Activated T-helper 1 cell treated with Interleukin-2 at 50 U/mL for 16 hours (primary cell): Measurements from ENCODE around the gene APH1B.
A peak's percentile ranks its signal among the peaks of the same experiment; 100 is the strongest.
"Not testable (repeated sequence)": the region's sequence is repeated elsewhere in the genome, so short reads cannot be mapped to it uniquely, and the experiment has no call there.

Experiments used
- DNase-seq: peaks from one replicate; pipeline ENCODE4 v3.0.0-alpha.2; 2020; ENCODE audit warnings: low read depth

Gene APH1B

GRCh38 chr15:63277038-63277892, at the start of gene APH1B:
TSS of gene APH1B (plus strand) at chr15:63277605. CDS start at chr15:63277624, 19 bp downstream.
- peak; percentile 74 for DNase-seq

- no peak for DNase-seq
These were observed 49.7 kb upstream of the APH1B start for GRCh38 chr15:63227689-63228088.

DNA sequence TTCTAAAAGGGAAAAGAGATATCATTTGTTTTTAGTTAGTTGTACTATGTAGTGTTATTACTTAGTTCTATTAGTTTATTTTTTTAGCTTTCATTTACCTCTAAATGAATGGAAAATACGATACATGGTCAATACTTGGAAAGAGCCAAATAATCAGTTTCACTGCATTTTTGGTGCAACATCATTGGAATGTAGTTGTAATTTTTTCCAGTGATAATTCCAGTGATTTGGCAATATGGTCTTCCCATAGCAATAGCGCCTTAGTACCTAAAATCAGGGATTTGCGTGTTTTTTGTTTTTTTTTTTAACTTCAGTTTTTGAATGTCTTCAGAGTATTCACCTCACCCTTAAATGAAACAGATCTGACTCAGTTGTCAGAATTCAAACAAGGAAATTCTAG, 46.2 kb upstream of the APH1B start:
- no peak for DNase-seq

DNA sequence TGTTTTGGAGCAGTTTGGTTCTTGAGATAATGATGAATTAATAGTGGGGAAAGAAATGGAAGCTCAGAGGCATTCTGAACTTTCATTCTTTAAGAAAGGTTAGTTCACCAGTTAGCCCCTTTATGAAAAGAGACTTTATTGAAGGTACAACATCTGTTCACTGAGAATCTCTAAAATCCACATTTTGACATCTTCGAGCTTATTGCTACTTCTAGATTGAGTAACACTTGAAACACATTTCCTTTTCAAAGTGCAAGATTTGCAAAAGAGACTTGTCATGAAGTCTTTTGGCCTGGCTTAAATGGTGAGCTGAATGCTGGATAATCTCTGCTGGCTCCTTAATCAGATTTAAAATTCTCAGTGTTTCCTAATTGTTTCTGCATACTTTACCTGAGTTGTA, 45.7 kb upstream of the APH1B start:
- DNase-seq: no peak

- no peak for DNase-seq
These were observed 45.0 kb upstream of the APH1B start for GRCh38 chr15:63232405-63232804.

DNA sequence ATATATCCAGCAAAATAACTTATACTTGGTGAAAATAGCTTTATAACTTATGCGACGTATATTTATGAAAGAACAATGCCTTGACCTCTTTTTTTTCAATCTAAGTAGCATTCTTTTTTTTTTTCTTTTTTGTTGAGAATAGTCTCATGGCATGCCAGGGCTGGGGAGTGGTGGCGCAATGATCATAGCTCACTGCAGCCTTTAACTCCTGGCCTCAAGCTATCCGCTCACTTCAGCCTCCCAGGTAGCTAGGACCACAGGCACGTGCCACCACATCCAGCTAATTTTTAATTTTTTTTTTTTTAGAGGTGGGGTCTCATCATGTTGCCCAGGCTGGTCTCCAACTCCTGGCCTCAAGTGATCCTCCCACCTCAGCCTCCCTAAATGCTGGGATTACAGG, 44.5 kb upstream of the APH1B start:
- DNase-seq: no peak

DNA sequence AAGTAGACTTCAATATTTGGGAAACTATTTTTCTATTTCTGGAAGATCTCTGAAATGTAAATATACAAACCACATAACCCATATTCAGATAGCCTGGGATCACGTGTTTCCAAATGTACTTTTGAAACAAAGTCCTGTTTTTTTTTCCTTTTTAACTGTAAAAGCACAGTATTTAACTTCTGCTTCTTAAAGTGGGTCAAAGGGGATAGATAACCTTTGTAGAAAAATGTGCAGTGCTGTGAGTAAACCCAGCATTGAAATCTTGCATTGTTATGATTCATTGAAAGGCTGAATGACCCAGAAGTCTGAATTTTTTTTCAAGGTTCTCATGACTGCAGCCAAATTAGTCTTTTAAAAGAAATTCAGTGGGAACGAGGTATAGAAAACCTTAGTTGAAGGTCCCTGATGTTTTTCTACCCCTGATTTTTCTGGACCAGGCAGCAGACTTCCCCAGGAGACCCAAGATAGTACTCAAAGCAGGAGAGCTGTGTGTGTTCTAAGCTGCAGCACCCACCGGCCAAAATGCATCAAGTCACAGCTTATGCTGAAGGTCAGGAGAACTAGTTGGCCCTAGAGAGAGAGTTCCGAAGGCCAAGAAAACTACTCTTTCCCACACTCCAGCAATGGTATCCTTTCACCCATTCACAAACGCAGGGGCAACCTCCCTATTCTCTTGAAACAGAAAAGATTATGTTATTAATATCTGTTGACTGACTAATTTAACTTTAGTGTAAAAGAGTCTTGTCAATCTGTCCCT, 43.6 kb upstream of the APH1B start:
- no peak for DNase-seq

GRCh38 chr15:63234451-63234870, 42.9 kb upstream of the APH1B start:
- DNase-seq: no peak

DNA sequence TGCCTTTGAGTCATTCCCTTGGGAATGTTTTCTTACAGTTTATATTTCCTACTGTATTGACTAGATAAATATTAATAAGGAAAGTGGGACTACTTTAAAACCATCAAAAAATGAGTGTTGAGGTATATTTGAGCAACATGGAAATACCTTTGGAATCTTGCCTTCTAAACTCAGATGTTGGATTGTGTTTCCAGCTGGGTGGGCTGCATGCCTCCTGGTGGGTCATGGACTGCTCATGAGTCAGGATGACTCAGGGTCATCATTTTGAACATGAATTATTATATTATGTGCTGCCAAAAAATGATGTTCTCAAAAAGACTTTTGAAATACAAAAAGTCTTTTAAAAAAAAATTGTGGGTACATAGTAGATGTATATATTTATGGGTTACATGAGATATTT, 41.1 kb upstream of the APH1B start:
- DNase-seq: no peak

- not testable (repeated sequence) for DNase-seq
These were observed 40.3 kb upstream of the APH1B start for GRCh38 chr15:63237086-63237485.

DNA sequence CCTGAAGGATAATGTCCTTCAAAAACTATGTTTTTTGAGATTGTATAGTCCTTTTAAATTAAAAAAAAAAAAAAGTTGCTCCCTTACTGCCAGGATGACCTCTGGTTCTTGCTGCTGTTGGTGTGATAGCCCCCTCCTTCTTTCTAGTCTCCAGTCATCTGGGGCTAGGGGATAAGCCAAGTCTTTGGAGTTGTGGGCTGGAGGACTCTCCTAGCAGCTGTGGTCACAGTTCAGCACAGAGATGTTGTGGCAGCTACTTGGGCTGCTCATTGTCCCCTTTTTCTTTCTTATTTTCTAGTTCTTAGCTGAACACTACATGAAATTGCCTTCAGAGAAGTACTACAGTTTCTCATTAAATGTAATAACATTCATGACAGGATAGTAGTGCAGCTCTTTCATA, 39.2 kb upstream of the APH1B start:
- DNase-seq: no peak

DNA sequence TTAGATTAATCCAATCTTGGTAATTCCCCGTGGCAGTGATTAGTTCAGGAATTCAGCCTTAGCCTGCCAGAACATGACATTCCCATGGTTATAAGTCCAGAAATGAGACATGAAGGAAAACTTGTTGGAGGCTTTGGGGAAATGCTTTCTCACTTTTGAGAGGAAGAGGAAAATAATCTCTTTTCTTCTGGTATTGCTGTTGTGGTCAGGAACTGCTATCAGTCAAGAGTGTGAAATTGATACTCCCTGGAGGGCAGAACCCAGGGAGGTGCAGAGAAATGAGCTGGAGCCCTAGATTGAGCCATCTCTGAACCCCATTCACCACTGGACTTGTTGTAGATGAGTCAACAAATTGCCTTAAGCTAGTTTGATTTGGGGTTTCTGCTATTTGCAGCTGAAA, 38.6 kb upstream of the APH1B start:
- no peak for DNase-seq

DNA sequence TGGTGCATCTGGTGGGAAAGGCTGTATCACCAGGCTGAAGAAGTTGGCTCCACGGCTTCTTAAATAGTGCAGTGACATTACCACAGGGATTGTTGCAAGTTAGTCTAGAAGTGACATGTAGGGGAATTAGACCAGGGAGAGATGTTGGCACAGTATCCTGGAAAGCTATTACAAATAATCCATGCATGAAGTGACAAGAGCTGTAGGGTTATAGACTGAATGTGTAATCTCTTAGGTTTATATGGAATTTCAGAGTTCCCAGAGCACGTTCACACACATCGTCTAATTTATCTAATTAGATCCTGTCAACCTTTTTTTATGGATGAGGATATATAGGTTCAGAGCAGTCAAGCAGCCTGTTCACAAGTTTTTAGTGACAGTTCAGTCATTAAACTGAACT, 37.3 kb upstream of the APH1B start:
- no peak for DNase-seq

DNA sequence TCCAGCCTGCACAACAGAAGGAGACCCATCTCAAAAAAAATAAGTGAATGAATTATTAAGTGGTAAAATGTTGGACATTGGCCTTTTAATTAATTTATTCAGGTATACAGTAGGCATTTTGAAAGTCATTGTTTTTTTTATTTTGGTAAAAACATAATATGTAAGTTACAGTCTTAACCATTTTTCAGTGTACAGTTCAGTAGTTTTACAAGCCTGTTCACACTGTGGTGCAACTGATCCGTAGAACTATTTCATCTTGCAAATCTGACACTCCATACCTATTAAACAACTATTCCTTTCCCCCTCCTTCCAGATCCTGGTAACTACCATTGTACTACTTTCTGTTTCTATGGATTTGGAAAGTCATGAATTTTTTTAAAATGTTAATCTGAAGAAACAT, 36.1 kb upstream of the APH1B start:
- DNase-seq: no peak

DNA sequence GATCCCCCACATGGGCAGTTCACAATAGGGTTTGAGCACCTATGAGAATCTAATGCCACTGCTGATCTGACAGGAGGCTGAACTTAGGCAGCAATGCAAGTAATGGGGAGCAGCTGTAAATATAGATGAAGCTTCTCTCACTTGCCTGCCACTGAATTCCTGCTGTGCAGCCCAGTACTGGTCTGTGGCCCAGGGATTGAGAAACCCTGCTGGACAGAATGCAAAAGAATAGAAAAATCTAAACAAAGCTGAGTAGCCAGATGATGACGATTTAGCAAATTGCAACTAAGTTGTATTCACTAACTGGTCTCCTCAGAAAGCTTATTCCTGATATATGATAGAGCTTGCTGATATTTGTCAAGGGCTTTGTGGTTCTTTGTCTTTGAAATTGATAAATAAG, 34.3 kb upstream of the APH1B start:
- DNase-seq: no peak

GRCh38 chr15:63243776-63244175, 33.6 kb upstream of the APH1B start:
- no peak for DNase-seq

DNA sequence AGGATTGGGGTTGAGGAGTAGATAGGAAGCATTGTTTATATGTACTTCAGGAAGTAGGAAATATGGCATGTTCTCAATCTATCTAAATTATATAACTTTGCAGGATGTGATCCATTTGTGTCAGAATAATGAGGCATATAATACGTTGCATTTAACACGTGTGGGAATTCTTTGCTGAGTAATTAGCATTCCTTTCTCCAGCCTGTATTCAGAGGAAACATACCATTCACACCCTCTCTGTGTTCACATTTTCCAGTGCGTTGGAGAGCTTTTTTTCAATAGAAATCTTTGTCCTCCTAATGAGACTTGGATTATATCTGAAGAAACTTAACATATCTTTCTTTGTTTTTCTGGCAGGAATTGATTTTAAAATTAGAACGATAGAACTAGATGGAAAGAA, 33.0 kb upstream of the APH1B start:
- DNase-seq: no peak

DNA sequence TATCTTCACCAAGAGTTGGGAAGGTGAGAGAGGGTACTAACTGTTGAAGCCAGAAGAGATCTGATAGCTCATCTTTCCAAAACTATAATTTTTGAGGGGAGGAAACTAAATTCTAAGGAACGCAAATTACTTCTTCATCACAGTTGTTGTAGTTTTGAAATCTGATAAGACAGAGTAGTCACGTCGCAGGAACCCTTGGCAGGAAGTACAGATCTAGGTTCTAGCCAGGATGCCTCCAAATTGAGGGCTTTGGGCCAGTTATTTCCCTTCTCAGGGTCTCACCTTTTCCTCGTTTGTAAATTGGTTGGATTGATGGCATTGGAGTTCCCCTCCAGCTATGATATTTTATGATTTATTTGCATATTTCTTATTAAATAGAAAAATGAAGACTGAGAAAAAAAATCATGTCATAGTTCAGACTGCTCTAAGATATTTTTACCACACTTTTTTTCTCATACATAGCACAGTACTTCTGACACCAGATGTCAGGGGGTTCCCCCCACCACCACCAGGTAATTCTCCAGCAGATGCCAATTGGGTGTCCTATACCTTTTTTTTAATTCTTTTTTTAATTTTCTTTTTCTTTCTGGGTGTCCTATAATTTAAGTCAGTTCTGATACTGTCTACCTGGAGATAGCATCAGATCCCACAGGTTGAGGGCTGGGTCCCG, 32.3 kb upstream of the APH1B start:
- DNase-seq: no peak

- no peak for DNase-seq
These were observed 30.5 kb upstream of the APH1B start for GRCh38 chr15:63246691-63247469.

GRCh38 chr15:63250312-63250965, 27.0 kb upstream of the APH1B start:
- DNase-seq: no peak

DNA sequence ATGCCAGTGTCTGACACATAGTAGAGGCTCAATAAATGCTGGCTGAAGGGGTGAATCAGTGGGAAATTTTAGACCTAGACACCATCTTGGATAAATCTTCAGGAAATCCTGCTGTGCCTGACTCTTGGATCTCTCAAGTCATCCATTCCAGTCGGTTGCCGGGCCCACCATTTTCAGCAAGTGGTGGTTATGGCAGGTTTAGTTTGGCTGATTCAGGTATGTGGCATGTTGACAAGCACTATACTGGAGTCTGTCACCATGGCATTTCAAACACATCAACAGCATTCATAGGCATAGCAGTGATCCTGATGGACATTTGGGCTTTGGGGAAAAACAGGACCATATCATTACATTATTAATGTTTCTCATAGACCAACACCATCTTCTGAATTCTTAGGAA, 25.7 kb upstream of the APH1B start:
- DNase-seq: no peak

- no peak for DNase-seq
These were observed 25.1 kb upstream of the APH1B start for GRCh38 chr15:63252292-63252691.
